ENCODE results near the gene STUB1. TPM values are rescaled to one million over a fixed set of nuclear protein-coding genes. Genes with fewer than 3 reads are reported as not detected.
"Not testable (repeated sequence)": the region's sequence is repeated elsewhere in the genome, so short reads cannot be mapped to it uniquely, and the experiment has no call there.

The STUB1 gene
- total RNA-seq, 1 donor from 2014 or later: 109 TPM

GRCh38 chr16:678209-678857 is 1.9 kb upstream of the STUB1 start:
- DNase-seq (ENCODE audit: low spot score): no peak

GRCh38 chr16:678858-679813 is 1.1 kb upstream of the STUB1 start:
- no peak for DNase-seq (ENCODE audit: low spot score)

- DNase-seq (ENCODE audit: low spot score): no peak
Measured at GRCh38 chr16:680625-680945, 375 bp downstream of the STUB1 start.

DNA sequence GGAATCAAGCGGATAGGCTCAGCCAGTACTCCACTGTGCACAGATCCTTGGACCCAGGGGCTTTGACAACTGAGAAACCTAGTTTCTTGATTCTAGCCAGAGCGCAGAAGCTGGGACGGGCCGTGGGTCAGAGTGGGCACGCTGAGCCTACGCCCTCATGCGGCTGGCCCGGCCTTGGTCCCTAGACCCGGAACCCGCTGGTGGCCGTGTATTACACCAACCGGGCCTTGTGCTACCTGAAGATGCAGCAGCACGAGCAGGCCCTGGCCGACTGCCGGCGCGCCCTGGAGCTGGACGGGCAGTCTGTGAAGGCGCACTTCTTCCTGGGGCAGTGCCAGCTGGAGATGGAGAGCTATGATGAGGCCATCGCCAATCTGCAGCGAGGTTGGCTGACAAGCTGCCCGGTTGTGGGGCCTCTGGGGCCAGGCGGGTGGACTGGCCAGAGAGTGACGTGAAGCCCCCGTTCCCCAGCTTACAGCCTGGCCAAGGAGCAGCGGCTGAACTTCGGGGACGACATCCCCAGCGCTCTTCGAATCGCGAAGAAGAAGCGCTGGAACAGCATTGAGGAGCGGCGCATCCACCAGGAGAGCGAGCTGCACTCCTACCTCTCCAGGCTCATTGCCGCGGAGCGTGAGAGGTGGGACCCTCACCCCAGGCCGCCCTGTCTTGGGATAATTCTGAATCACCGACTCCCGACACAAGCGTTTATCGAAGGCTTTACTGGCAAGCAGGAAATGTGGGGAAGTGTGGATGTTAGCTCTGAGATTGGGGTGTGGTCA is 946 bp downstream of the STUB1 start:
- DNase-seq (ENCODE audit: low spot score): no peak

GRCh38 chr16:681746-682427 is 1.7 kb downstream of the STUB1 start:
- DNase-seq (ENCODE audit: low spot score): no peak

DNA sequence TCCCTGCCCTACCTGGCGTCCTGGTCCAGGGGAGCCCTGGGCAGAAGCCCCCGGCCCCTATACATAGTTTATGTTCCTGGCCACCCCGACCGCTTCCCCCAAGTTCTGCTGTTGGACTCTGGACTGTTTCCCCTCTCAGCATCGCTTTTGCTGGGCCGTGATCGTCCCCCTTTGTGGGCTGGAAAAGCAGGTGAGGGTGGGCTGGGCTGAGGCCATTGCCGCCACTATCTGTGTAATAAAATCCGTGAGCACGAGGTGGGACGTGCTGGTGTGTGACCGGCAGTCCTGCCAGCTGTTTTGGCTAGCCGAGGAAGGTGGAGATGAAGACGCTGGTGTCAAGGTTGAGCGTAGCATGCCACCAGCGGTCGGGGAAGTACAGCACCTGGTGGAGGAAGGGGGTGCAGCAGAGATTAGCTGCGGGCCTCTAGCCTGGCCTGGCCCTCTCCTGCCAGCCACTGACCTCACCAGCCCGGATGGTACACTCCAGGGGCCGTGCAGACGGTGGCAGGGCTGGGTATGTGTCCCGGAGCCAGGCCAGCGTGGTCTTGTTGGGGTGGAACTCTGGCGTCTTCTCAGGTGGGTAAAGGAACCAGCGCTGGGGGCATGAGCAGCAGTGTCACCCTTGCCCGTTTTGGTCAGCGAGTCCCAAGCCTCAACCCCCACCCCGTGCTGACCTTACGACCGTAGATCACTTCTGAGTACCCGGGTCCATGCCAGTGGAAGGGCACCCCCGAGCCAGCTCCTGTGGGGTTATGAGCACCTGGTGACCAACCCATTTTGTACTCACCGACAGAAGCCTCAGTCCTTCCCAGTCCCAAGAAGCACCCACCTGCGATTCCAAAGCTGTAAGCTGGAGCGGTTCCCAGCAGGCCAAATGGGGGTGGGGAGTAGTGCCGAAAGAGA is 2.5 kb downstream of the STUB1 start:
- no peak for DNase-seq (ENCODE audit: low spot score)

- no peak for DNase-seq (ENCODE audit: low spot score)
Measured at GRCh38 chr16:683396-684070, 3.3 kb downstream of the STUB1 start.

DNA sequence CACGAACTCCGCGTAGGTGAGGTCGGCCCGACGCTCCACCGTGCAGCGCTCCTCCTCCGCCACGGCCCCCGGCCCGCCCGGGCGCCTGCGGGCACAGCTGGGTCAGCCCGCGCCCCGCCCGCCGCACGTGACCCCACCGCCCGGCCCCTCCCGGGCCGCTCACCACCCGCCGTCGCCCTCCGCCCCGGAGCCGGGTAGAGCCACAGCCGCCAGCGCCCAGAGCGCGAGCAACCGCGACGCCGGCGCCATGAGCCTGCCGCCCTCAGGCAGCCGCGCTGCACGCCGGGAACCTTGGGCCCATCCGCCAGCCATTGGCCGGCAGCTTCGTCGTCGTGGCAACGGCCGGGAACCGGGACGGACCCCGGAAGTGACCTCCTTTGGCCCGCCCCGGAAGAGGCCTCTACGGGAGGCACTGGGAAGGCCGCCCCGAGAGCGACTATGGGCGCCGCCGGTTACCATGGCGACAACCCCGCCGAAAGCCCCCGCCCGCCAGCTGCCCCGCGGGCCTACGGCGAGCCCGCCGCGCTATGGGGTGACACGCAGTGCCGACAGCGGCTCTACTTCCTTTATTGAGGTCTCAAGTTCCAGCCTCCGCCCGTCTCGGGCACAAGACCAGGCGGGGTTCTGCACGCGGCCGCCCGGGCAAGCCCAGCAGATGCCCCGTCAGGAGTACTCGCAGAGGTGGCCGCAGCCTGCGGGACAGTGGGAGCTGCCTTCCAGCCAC is 4.0 kb downstream of the STUB1 start, which contains the start of gene JMJD8:
Gene JMJD8, minus strand, starts transcription at position 264 of the 724 bp plus-strand sequence. Its CDS starts 15 bp downstream, at position 249.
- DNase-seq (ENCODE audit: low spot score): peak; percentile 99

DNA sequence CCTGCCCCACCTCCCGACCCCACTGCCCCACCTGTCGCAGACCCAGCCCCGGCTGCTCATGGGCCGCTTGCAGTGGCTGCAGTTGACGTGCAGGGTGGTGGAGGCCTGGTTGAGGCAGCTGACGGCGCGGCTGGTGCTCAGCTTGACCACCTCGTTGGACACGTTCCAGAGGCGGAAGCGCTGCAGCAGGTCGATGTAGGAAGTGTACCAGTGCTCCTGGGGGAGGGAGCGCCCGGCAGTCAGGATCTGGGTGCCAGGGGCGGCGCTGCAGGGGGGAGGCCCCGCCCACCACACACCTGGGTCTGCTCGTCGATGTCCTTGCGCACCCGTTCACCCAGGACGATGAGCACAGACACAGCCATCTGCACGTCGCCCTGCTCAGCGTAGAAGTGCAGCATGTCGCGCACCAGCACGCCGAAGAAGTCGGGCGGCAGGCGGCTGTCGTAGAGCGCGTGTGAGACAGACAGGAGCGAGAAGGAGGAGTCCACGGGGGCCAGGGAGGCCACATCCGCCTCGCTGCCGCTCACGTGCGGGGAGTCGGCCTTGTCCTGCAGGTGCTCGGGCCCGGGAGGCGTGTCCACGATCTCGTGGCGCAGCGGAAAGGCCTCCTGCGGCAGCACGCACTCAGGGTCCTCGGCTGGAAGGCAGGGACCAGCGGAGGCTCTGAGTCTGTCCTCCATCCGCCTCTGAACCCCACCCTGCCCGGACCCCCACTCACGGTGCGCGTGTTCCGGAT is 4.9 kb downstream of the STUB1 start:
- DNase-seq (ENCODE audit: low spot score): no peak

GRCh38 chr16:685967-686366 is 5.8 kb downstream of the STUB1 start:
- no peak for DNase-seq (ENCODE audit: low spot score)

GRCh38 chr16:686459-687260 is 6.5 kb downstream of the STUB1 start:
- no peak for DNase-seq (ENCODE audit: low spot score)

DNA sequence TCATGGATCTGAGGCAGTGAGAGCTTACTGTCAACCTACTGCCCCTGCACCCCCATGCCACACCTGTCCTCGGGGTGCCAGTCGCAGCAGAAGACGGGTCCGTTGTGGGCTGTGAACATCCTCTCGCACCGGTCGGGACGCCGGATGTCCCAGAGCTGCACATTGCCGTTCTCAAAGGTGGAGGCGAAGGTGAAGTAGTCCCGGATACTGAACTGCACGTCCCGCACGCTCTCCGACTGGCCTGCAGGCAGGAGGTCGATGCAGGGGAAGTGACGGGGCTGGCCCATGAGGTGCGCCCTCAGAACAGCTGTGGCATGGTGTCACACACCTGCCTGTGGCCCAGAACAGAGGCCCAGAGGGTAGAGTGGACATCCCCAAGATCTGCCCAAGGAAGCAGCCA is 7.3 kb downstream of the STUB1 start:
- DNase-seq (ENCODE audit: low spot score): no peak

DNA sequence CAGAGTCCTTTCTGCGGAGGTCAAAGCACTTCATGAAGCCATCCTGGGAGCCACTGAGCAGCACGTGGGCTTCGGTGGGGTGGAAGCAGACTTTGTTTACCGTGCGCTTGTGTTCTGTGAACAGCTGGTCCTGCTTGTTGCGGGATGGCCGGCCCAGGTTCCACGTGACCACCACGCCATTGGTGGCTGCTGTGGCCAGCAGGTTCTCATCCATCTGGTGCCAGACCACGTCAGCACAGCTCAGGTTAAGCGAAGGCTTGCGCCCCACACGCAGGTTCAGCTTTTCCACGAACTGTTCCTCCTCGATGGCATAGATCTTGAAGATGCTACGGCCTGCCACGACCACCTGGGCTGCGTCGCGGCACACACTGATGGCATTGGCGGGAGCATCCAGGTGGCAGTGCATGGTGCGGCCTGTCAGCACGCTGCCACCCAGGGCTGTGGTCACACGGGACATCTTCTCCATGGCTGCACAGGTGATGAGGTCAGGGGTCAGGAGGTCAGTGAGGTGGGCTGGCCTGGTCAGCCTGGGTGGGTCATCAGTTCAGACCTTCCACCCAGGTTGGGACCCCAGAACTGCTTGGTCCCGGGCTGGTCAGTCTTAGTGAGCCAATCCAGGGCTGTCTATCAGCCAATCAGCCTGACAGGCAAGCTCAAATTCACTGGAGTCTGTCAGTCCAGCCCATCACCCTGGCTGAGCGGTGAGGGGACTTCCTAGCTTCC is 9.1 kb downstream of the STUB1 start:
- no peak for DNase-seq (ENCODE audit: low spot score)

DNA sequence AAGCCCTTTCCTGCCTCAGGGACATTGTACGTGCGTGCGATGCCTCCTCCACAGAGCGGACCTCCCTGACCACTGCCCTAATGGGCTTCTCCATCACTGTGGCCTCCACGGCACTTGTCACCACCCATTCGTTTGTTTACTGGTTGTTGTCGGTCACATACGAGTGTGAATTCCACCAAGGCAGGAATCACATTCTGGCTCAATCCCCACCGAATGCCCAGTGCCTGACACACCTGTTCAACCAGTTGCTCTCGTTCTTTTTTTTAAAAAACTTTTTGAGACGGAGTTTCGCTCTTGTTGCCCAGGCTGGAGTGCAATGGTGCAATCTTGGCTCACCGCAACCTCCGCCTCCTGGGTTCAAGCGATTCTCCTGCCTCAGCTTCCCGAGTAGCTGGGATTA is 11.0 kb downstream of the STUB1 start:
- DNase-seq (ENCODE audit: low spot score): not testable (repeated sequence)

DNA sequence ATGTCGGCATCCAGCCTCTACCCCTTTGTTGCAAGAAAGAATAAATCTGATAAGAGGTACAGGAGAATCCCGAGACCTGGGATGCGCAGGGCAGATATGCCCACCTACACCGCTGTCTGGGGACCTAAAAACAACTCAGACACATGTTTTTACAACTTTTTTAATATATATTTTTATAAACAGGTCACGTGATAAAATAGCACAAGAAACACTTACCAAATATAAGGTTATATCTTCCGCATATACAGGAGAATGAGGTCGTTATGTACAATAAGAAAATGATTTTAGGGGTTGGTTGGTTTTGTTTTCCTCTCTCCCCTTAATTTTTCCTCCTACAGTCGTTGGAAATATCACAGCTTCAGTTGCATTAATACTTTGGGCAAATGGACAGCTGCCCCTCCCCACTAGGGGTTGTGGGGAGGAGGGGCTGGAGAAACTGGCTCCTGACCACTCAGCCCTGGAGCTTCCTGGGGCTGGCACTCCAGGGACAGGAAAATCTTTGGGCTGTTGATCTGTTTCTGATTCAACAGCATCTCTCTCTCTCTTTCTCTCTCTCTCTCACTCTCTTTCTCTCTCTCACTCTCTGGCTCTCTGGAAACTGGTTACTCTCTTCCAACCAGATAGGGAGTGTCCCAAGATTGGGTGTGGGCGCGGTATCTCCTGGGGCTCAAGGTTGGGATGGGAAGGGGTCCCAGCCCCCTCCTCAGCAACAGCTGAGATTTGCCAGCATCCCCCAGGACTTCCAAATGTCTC is 12.3 kb downstream of the STUB1 start:
- no peak for DNase-seq (ENCODE audit: low spot score)

GRCh38 chr16:693364-693763 is 13.2 kb downstream of the STUB1 start:
- DNase-seq (ENCODE audit: low spot score): no peak
